Activated CD4-positive, alpha-beta T cell treated with anti-CD3 and anti-CD28 coated beads, Interleukin-2, Interleukin-6, amounts not matched to agents 100 ng/mL and 50 ng/mL, durations not matched to agents 16 hours and 8 hours (primary cell): ENCODE results near the gene MOG.

ENCODE experiments used
- DNase-seq: peaks from one replicate; pipeline ENCODE4 v3.0.0-alpha.2; 2020

Gene MOG

GRCh38 chr6:29678114-29678513 is 21.2 kb downstream of the MOG start:
- DNase-seq: no peak

- DNase-seq: no peak
These were observed 23.1 kb downstream of the MOG start for GRCh38 chr6:29679962-29680361.

- DNase-seq: no peak
These were observed 23.5 kb downstream of the MOG start for GRCh38 chr6:29680416-29680815.

- DNase-seq: no peak
These were observed 24.0 kb downstream of the MOG start, which contains the start of gene ZFP57 for GRCh38 chr6:29680904-29681303. Gene ZFP57 (minus strand): TSS chr6:29681152. CDS start chr6:29677003, 4,149 bp downstream.

- DNase-seq: no peak
These were observed 24.9 kb downstream of the MOG start for GRCh38 chr6:29681811-29682210.

- DNase-seq: no peak
These were observed 28.9 kb downstream of the MOG start for GRCh38 chr6:29685718-29686326.

GRCh38 chr6:29694637-29695036 is 37.7 kb downstream of the MOG start:
- no peak for DNase-seq

- peak; percentile 17 for DNase-seq
These were observed 39.5 kb downstream of the MOG start for GRCh38 chr6:29696147-29697125.

GRCh38 chr6:29702519-29703103 is 45.7 kb downstream of the MOG start:
- DNase-seq: peak; percentile 81

- DNase-seq: peak; percentile 36
These were observed 48.7 kb downstream of the MOG start for GRCh38 chr6:29705389-29706231.

GRCh38 chr6:29708432-29709179 is 51.7 kb downstream of the MOG start:
- DNase-seq: peak; percentile 77

GRCh38 chr6:29709188-29709587 is 52.3 kb downstream of the MOG start:
- DNase-seq: peak; percentile 16

GRCh38 chr6:29710281-29710941 is 53.5 kb downstream of the MOG start:
- DNase-seq: peak; percentile 20

GRCh38 chr6:29720863-29721262 is 64.0 kb downstream of the MOG start:
- no peak for DNase-seq
